IMR-90 (cell line): ENCODE data around the gene OPCML. TPM values are rescaled to one million over a fixed set of nuclear protein-coding genes. Genes with fewer than 3 reads are reported as not detected.
A peak's percentile ranks its signal among the peaks of the same experiment; 100 is the strongest.

Experiments
- ATAC-seq: fragments of 200-7000 bp; cut with Tn5 transposase; 2 replicates; pipeline ENCODE4 v1.9.1; 2020; ENCODE audit warnings: low read depth, mild to moderate bottlenecking, moderate library complexity
- BruUV-seq: library from RNA; stranded (reverse); fragments of 400-500 nt; replicated peaks from 2 replicates; lab custom pipeline; 2021; lab: Mats Ljungman, UMichigan
- CTCF ChIA-PET: fragments of 300-600 bp; formaldehyde crosslinking; extraction: SDS; loops from one replicate; lab custom pipeline; 2021; ENCODE audit warnings: antibody characterized with exemption; lab: Yijun Ruan, JAX
- POLR2A ChIA-PET: fragments of 300-600 bp; sonication (Branson Sonifier 250); formaldehyde crosslinking; loops from one replicate; lab custom pipeline; 2022; ENCODE audit warnings: antibody characterized with exemption; ENCODE audit not compliant: unreplicated experiment; lab: Charles Lee
- DNase-seq: peaks from one replicate; pipeline ENCODE4 v3.0.0; 2013
- H2AFZ ChIP-seq: replicated peaks from 2 replicates; pipeline ENCODE3; 2013; ENCODE audit warnings: low read length, mild to moderate bottlenecking; ENCODE audit not compliant: poor library complexity
- H2AK5ac ChIP-seq: 2 replicates; pipeline ENCODE4 v1.6.1; 2013; ENCODE audit warnings: low read depth, low read length, inconsistent platforms
- H2AK9ac ChIP-seq: replicated peaks from 2 replicates; pipeline ENCODE3; 2013; ENCODE audit warnings: mild to moderate bottlenecking, low read depth, low read length, moderate library complexity; ENCODE audit not compliant: poor library complexity
- H2BK120ac ChIP-seq: 2 replicates; pipeline ENCODE4 v1.6.1; 2013; ENCODE audit warnings: low read depth, low read length, inconsistent platforms
- H2BK15ac ChIP-seq: 3 replicates; pipeline ENCODE4 v1.6.1; 2013; ENCODE audit warnings: low read depth, low read length, inconsistent platforms
- H2BK20ac ChIP-seq: 2 replicates; pipeline ENCODE4 v1.6.1; 2013; ENCODE audit warnings: low read depth, mild to moderate bottlenecking, inconsistent platforms, low read length, moderate library complexity
- H2BK5ac ChIP-seq: 2 replicates; pipeline ENCODE4 v1.6.1; 2013; ENCODE audit warnings: mild to moderate bottlenecking, low read depth, low read length, inconsistent platforms; ENCODE audit not compliant: poor library complexity, severe bottlenecking
- H3K14ac ChIP-seq: replicated peaks from 2 replicates; pipeline ENCODE4 v1.6.1; 2013; ENCODE audit warnings: low read depth, low read length, inconsistent platforms
- H3K18ac ChIP-seq: 2 replicates; pipeline ENCODE4 v1.6.1; 2013; ENCODE audit warnings: low read depth, low read length, control low read depth
- H3K23ac ChIP-seq: 2 replicates; pipeline ENCODE4 v1.6.1; 2013; ENCODE audit warnings: low read depth, low read length, inconsistent platforms
- H3K27ac ChIP-seq: 2 replicates; pipeline ENCODE4 v1.5.1; 2013; ENCODE audit warnings: mild to moderate bottlenecking, control low read depth, low read length; ENCODE audit not compliant: insufficient read depth
- H3K27me3 ChIP-seq: 2 replicates; pipeline ENCODE4 v1.6.1; 2013; ENCODE audit warnings: low read length; ENCODE audit not compliant: control insufficient read depth, insufficient read depth
- H3K36me3 ChIP-seq: 2 replicates; pipeline ENCODE4 v1.6.1; 2013; ENCODE audit warnings: low read length, mixed read lengths; ENCODE audit not compliant: control insufficient read depth, insufficient read depth
- H3K4ac ChIP-seq: 2 replicates; pipeline ENCODE4 v1.6.1; 2013; ENCODE audit warnings: low read depth, low read length, inconsistent platforms
- H3K4me1 ChIP-seq: 2 replicates; pipeline ENCODE4 v1.6.1; 2013; ENCODE audit warnings: low read length, mixed read lengths; ENCODE audit not compliant: control insufficient read depth, insufficient read depth
- H3K4me2 ChIP-seq: 2 replicates; pipeline ENCODE4 v1.6.1; 2013; ENCODE audit warnings: low read depth, mild to moderate bottlenecking, control low read depth, low read length, moderate library complexity
- H3K4me3 ChIP-seq: 2 replicates; pipeline ENCODE4 v1.5.1; 2013; ENCODE audit warnings: low read depth, mild to moderate bottlenecking, control low read depth, low read length, moderate library complexity; ENCODE audit not compliant: insufficient read depth
- H3K56ac ChIP-seq: 2 replicates; pipeline ENCODE4 v1.6.1; 2013; ENCODE audit warnings: low read length, inconsistent platforms; ENCODE audit not compliant: insufficient read depth; ENCODE audit errors: extremely low read depth
- H3K79me1 ChIP-seq, 2 experiments: 2 replicates each; pipeline ENCODE4 v1.6.1; 2013; ENCODE audit warnings: low read length in 2 of 2, inconsistent platforms in 1 of 2, low read depth in 1 of 2
- H3K9ac ChIP-seq: 2 replicates; pipeline ENCODE4 v1.6.1; 2013; ENCODE audit warnings: low read depth, low read length, control low read depth
- H3K9me1 ChIP-seq: 2 replicates; pipeline ENCODE4 v1.6.1; 2013; ENCODE audit warnings: low read length, inconsistent platforms; ENCODE audit not compliant: insufficient read depth
- H3K9me3 ChIP-seq: 2 replicates; pipeline ENCODE4 v1.6.1; 2013; ENCODE audit warnings: low read length; ENCODE audit not compliant: control insufficient read depth, insufficient read depth
- H4K20me1 ChIP-seq: 2 replicates; pipeline ENCODE4 v1.6.1; 2013; ENCODE audit warnings: low read length, inconsistent platforms; ENCODE audit not compliant: insufficient read depth
- H4K5ac ChIP-seq: 2 replicates; pipeline ENCODE4 v1.6.1; 2013; ENCODE audit warnings: mild to moderate bottlenecking, low read depth, low read length, control low read depth
- H4K8ac ChIP-seq, 2 experiments: 2 replicates each; pipeline ENCODE4 v1.6.1; 2013; ENCODE audit warnings: low read depth in 2 of 2, low read length in 2 of 2, control low read depth in 1 of 2, inconsistent platforms in 1 of 2
- H4K91ac ChIP-seq: 2 replicates; pipeline ENCODE4 v1.6.1; 2013; ENCODE audit warnings: low read depth, low read length, inconsistent platforms; ENCODE audit not compliant: insufficient read depth
- CEBPB ChIP-seq: IDR thresholded peaks from 2 replicates; pipeline ENCODE4 v1.6.1; 2012; ENCODE audit warnings: low read depth, low read length, improper control_type of control experiment
- CTCF ChIP-seq: conservative IDR thresholded peaks from 2 replicates; pipeline ENCODE4 v1.5.1; 2012; ENCODE audit warnings: mild to moderate bottlenecking, low read depth, low read length, improper control_type of control experiment
- POLR2A ChIP-seq: IDR thresholded peaks from 2 replicates; pipeline ENCODE4 v1.6.1; 2012; ENCODE audit warnings: mild to moderate bottlenecking, low read depth, low read length
- WGBS, 2 experiments: methylation state at CpG; one replicate each; pipeline versions ENCODE4 v1.1.5 to v1.1.7; 2013; ENCODE audit warnings: missing lambda C conversion rate in 2 of 2; ENCODE audit not compliant: insufficient read length in 1 of 2; ENCODE audit errors: extremely low coverage in 2 of 2; 5-methylcytosine and 5-hydroxymethylcytosine counted together
- dilution Hi-C: fragments of 300-500 bp; cut with HindIII; formaldehyde crosslinking; loops from one replicate; pipeline ENCODE4 v1.14.3; 2018; ENCODE audit warnings: low sequenced_read_pairs; ENCODE audit not compliant: unreplicated experiment
- in situ Hi-C: fragments of 300-500 bp; cut with MboI; formaldehyde crosslinking; loops from 3 replicates; pipeline ENCODE4 v1.14.3; 2019; ENCODE audit warnings: low sequenced_read_pairs, inconsistent platforms, mixed read lengths
- intact Hi-C: fragments of 100-400 bp; cut with micrococcal nuclease; formaldehyde crosslinking; loops from 2 replicates; pipeline ENCODE4 v1.10.0; 2022
- polyA plus RNA-seq, 3 experiments: library from polyadenylated mRNA; depleted of rRNA; stranded (reverse); fragments of >200 nt; gene quantifications; 2 replicates each; pipeline ENCODE4 v1.2.3, GENCODE V29; 2012; ENCODE audit warnings: low replicate concordance in 1 of 3
- total RNA-seq: library from RNA; depleted of rRNA; stranded (reverse); fragments of >200 nt; gene quantifications from 2 replicates; pipeline ENCODE4 v1.2.3, GENCODE V29; 2012
- TF ChIP-seq, protein P1 (sequence below): fragments of 150-350 bp; IDR thresholded peaks from 2 replicates; pipeline ENCODE4 v1.6.1; 2016; ENCODE audit warnings: low read depth, mild to moderate bottlenecking, low read length, moderate library complexity, borderline replicate concordance

Gene OPCML
- total and polyA plus RNA-seq, 2 of the 4 experiments (the other 2 are of a cell fraction) = under 0.01 to 2.6 TPM

DNA sequence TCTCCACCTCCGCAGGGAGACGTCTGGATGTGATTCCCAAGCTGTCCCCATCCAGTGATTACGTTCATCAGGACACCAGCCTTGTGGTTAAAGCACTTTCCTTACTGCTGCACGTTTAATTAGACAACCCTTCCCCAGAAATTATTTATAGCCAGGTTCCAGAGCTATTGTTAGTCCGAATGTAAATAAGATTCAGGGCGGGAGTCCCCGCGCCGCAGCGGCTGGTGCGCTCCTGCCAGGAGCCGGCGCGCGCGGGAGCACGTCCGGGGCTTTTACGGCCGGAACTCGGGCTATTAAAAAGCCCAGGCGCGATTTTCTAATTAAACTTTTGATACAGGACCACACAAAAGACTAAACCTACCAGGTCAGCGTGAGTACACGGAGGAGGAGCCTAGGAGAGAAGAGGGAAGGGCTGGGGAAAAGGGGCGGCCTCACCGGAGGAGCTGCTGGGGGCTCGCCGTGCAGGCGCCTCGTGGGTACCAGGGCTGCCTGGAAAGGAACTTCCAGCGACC lies 538.3 kb downstream of the OPCML start:
- 0% methylated on average over 5 of the region's 32 CpGs; no CpG with 5 or more reads in 1 of the 2 experiments for WGBS, 2 experiments
- no peaks in the 10 kb centered on the region for H4K20me1 ChIP-seq
- intact Hi-C loops (no loop called here), dilution Hi-C loops (no loop called here), in situ Hi-C loops (no loop called here)
- no peaks in the 10 kb centered on the region for H3K4me1 ChIP-seq
- H2BK5ac ChIP-seq = no peak overlapping the region
- POLR2A ChIA-PET = no interaction called here
- H3K18ac ChIP-seq = no peak overlapping the region
- no peaks in the 10 kb centered on the region for H3K9me1 ChIP-seq
- H3K14ac ChIP-seq = no peak overlapping the region
- CTCF ChIA-PET = no interaction called here
- H2BK20ac ChIP-seq = no peak overlapping the region
- H4K91ac ChIP-seq = no peak overlapping the region
- no peak overlapping the region for H3K56ac ChIP-seq
- H3K27ac ChIP-seq = no peak overlapping the region
- no peak overlapping the region for H3K9ac ChIP-seq
- TF ChIP-seq CTCF = no peak
- no peak for TF ChIP-seq POLR2A
- TF ChIP-seq, protein P1, sequence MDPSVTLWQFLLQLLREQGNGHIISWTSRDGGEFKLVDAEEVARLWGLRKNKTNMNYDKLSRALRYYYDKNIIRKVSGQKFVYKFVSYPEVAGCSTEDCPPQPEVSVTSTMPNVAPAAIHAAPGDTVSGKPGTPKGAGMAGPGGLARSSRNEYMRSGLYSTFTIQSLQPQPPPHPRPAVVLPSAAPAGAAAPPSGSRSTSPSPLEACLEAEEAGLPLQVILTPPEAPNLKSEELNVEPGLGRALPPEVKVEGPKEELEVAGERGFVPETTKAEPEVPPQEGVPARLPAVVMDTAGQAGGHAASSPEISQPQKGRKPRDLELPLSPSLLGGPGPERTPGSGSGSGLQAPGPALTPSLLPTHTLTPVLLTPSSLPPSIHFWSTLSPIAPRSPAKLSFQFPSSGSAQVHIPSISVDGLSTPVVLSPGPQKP = no peak
- no peak for TF ChIP-seq CEBPB
- no peak overlapping the region for H2BK120ac ChIP-seq
- H3K9me3 ChIP-seq = no peaks in the 10 kb centered on the region
- H3K4me2 ChIP-seq = no peak overlapping the region
- H3K79me1 ChIP-seq = no peaks in the 10 kb centered on the region
- H3K23ac ChIP-seq = no peak overlapping the region
- H3K4ac ChIP-seq = no peak overlapping the region
- no peak overlapping the region for H2BK15ac ChIP-seq
- H3K36me3 ChIP-seq = no peaks in the 10 kb centered on the region
- no peak for DNase-seq
- H2AK9ac ChIP-seq = no peak overlapping the region
- H3K27me3 ChIP-seq = peaks cover 3% of the 10 kb centered on the region; the same call in 1 of the 2 replicates
- no peak overlapping the region for H3K4me3 ChIP-seq
- peak overlapping the region; percentile 23 for H2AFZ ChIP-seq
- H4K5ac ChIP-seq = no peak overlapping the region
- ATAC-seq = no peak
- H2AK5ac ChIP-seq = no peak overlapping the region
- no TSS peak for BruUV-seq
- H4K8ac ChIP-seq = no peak overlapping the region
